OCI-LY1 (cell line): ENCODE data around the gene BTBD9.

Experiments used
- H2AFZ ChIP-seq: fragments of 200-600 bp; sonication (generic), shearing (Covaris generic); 2 replicates; pipeline ENCODE4 v1.6.0; 2014; ENCODE audit warnings: antibody characterized with exemption, mild to moderate bottlenecking, low read length
- H3F3A ChIP-seq: fragments of 200-600 bp; sonication (generic), shearing (Covaris generic); 2 replicates; pipeline ENCODE4 v1.6.0; 2014; ENCODE audit warnings: mild to moderate bottlenecking, antibody characterized with exemption, low read length, moderate library complexity; ENCODE audit not compliant: insufficient read depth
- H3K27ac ChIP-seq: fragments of 200-600 bp; sonication (generic); 2 replicates; pipeline ENCODE4 v1.5.1; 2014; ENCODE audit warnings: low read length, mixed run types, mild to moderate bottlenecking, low read depth; ENCODE audit not compliant: poor library complexity, severe bottlenecking
- H3K27me3 ChIP-seq: fragments of 200-600 bp; sonication (generic); 2 replicates; pipeline ENCODE4 v1.6.0; 2014; ENCODE audit warnings: antibody characterized with exemption, mild to moderate bottlenecking, low read length, moderate library complexity; ENCODE audit not compliant: insufficient read depth
- H3K36me3 ChIP-seq: fragments of 200-600 bp; sonication (generic); 2 replicates; pipeline ENCODE4 v1.6.1; 2014; ENCODE audit warnings: mild to moderate bottlenecking, antibody characterized with exemption, low read length, moderate library complexity, mixed read lengths; ENCODE audit not compliant: insufficient read depth
- H3K4me1 ChIP-seq: fragments of 200-600 bp; sonication (generic); 2 replicates; pipeline ENCODE4 v1.5.1; 2014; ENCODE audit warnings: mild to moderate bottlenecking, low read length, moderate library complexity; ENCODE audit not compliant: insufficient read depth, severe bottlenecking
- H3K4me2 ChIP-seq: fragments of 200-600 bp; sonication (generic), shearing (Covaris generic); 2 replicates; pipeline ENCODE4 v1.6.1; 2014; ENCODE audit warnings: low read length
- H3K4me3 ChIP-seq: fragments of 200-600 bp; sonication (generic); 2 replicates; pipeline ENCODE4 v1.5.1; 2014; ENCODE audit warnings: low read length, low read depth, mild to moderate bottlenecking, mixed read lengths; ENCODE audit not compliant: poor library complexity, severe bottlenecking
- H3K79me2 ChIP-seq: fragments of 200-600 bp; shearing (Covaris generic); 2 replicates; pipeline ENCODE4 v1.6.1; 2016; ENCODE audit warnings: mixed run types, low read length, mixed read lengths; ENCODE audit not compliant: insufficient read depth
- H3K9ac ChIP-seq: fragments of 200-600 bp; sonication (generic), shearing (Covaris generic); 2 replicates; pipeline ENCODE4 v1.6.1; 2014; ENCODE audit warnings: mild to moderate bottlenecking, low read length, mixed read lengths
- H3K9me2 ChIP-seq: fragments of 200-600 bp; sonication (generic), shearing (Covaris generic); 2 replicates; pipeline ENCODE4 v1.6.1; 2014; ENCODE audit warnings: low read depth, mild to moderate bottlenecking, low read length, mixed read lengths
- H3K9me3 ChIP-seq: fragments of 200-600 bp; shearing (Covaris generic); 2 replicates; pipeline ENCODE4 v1.6.1; 2014; ENCODE audit warnings: low read length, mixed read lengths
- H4K20me1 ChIP-seq: fragments of 200-600 bp; sonication (generic), shearing (Covaris generic); 2 replicates; pipeline ENCODE4 v1.6.0; 2016; ENCODE audit warnings: mild to moderate bottlenecking, low read length; ENCODE audit not compliant: insufficient read depth
- EZH2 ChIP-seq: fragments of 200-600 bp; sonication (generic), shearing (Covaris generic); IDR thresholded peaks from 2 replicates; pipeline ENCODE4 v1.8.0; 2017; ENCODE audit warnings: borderline replicate concordance, mixed run types, mild to moderate bottlenecking, antibody characterized with exemption, low read length, moderate library complexity, mixed read lengths
- TF ChIP-seq, protein P1 (sequence below): fragments of 200-600 bp; sonication (generic), shearing (Covaris generic); IDR thresholded peaks from 2 replicates; pipeline ENCODE4 v1.5.1; 2017; ENCODE audit warnings: mild to moderate bottlenecking, antibody characterized with exemption, low read length, moderate library complexity, mixed read lengths

Gene BTBD9

DNA sequence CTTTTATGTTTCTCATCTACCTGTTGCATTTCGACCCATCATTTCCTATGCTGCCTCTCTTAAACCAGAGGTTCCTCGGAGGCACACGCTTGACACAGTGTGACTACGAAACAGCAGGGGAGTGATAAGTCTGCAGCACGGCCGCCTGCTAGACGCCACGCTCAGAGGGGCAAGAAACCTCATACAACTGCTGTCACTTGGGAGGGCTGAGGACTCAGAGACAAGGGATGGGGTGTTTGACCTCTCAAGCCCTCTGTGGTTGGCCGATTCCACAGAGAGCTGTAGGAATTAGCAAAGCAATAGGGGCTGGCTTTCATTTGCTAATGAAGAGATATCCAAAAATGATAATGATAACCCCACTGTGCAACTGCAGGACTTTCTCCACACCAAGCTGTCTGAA, 447.7 kb downstream of the BTBD9 start:
- H3K27me3 ChIP-seq = no peaks in the 10 kb centered on the region
- no peaks in the 10 kb centered on the region for H4K20me1 ChIP-seq
- TF ChIP-seq EZH2 = no peak
- TF ChIP-seq, protein P1, sequence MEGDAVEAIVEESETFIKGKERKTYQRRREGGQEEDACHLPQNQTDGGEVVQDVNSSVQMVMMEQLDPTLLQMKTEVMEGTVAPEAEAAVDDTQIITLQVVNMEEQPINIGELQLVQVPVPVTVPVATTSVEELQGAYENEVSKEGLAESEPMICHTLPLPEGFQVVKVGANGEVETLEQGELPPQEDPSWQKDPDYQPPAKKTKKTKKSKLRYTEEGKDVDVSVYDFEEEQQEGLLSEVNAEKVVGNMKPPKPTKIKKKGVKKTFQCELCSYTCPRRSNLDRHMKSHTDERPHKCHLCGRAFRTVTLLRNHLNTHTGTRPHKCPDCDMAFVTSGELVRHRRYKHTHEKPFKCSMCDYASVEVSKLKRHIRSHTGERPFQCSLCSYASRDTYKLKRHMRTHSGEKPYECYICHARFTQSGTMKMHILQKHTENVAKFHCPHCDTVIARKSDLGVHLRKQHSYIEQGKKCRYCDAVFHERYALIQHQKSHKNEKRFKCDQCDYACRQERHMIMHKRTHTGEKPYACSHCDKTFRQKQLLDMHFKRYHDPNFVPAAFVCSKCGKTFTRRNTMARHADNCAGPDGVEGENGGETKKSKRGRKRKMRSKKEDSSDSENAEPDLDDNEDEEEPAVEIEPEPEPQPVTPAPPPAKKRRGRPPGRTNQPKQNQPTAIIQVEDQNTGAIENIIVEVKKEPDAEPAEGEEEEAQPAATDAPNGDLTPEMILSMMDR = no peak
- H3K27ac ChIP-seq = no peak overlapping the region
- H3K79me2 ChIP-seq = no peaks in the 10 kb centered on the region
- H3K4me3 ChIP-seq = no peak overlapping the region
- no peak overlapping the region for H2AFZ ChIP-seq
- H3F3A ChIP-seq = no peaks in the 10 kb centered on the region
- H3K9me2 ChIP-seq = no peaks in the 10 kb centered on the region
- H3K36me3 ChIP-seq = no peaks in the 10 kb centered on the region
- H3K9me3 ChIP-seq = no peaks in the 10 kb centered on the region
- no peak overlapping the region for H3K9ac ChIP-seq
- H3K4me1 ChIP-seq = no peaks in the 10 kb centered on the region
- H3K4me2 ChIP-seq = no peak overlapping the region

DNA sequence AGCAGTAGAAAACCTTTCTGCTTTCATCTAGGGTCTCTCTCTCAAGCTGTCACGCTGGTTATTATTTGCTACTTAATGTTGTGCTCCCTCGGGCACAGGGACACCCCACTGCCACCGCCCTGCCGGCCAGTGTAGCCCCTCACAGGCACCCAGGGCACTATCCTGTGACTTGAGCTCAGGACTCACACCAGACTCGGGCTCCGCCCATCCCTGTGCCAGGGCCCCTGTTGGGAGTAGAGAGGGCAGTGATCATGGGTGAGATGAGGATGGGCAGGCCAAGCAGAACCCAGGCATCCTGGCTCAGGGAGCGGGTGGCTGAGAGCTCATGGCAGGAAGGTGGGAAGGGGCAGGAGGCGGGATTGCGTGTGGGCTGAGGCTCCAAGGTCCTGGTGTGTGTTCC, 448.3 kb downstream of the BTBD9 start:
- TF ChIP-seq EZH2 = no peak
- TF ChIP-seq, protein P1 = no peak
- no peaks in the 10 kb centered on the region for H3F3A ChIP-seq
- no peak overlapping the region for H3K27ac ChIP-seq
- no peaks in the 10 kb centered on the region for H3K79me2 ChIP-seq
- no peak overlapping the region for H3K4me2 ChIP-seq
- H3K36me3 ChIP-seq = no peaks in the 10 kb centered on the region
- H3K9me3 ChIP-seq = no peaks in the 10 kb centered on the region
- H3K4me3 ChIP-seq = no peak overlapping the region
- no peaks in the 10 kb centered on the region for H4K20me1 ChIP-seq
- H3K27me3 ChIP-seq = no peaks in the 10 kb centered on the region
- H2AFZ ChIP-seq = no peak overlapping the region
- H3K4me1 ChIP-seq = no peaks in the 10 kb centered on the region
- H3K9me2 ChIP-seq = no peaks in the 10 kb centered on the region
- no peak overlapping the region for H3K9ac ChIP-seq

DNA sequence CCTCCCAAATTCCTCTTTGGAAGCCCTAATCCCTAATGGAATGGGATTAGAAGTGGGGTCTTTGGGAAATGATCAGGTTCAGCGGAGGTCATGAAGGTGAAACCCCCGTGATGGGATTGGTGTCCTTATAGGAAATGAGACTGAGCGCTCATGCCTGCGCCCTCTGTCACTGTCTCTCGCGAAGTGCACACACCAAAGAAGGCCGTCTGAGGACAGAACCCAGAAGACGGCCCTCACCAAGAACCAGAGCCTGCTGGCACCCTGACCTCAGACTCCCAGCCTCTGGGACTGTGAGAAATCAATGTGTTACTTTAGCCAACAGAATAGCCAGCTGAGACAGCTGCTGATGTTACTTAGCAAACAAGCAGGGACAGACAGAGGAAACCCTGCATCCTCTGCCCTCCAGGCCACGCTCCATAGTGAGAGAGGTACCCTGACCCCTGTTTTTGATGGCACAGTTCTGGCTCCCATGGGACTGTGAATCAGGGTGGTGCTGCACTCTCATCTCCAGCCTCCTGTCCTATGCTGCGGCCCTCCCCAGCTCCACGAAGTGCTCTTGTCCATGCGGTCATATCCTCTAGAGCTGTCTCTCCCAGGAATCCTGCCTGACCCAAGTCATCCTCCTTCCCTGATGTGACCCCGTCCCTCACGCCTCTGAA, 450.9 kb downstream of the BTBD9 start:
- Histone ChIP-seq H3K4me3 (no peak overlapping the region), H2AFZ (no peak overlapping the region), H3K36me3 (no peaks in the 10 kb centered on the region), H3K27ac (no peak overlapping the region), H3K27me3 (0 out of 2 replicates have a peak, but pooled peaks cover 4% of the 10 kb centered on the region), H3K4me1 (no peaks in the 10 kb centered on the region), H4K20me1 (no peaks in the 10 kb centered on the region), H3K9me2 (no peaks in the 10 kb centered on the region), H3K9ac (no peak overlapping the region), H3K79me2 (no peaks in the 10 kb centered on the region), H3K9me3 (no peaks in the 10 kb centered on the region), H3F3A (no peaks in the 10 kb centered on the region), H3K4me2 (no peak overlapping the region)
- TF ChIP-seq EZH2 = no peak
- TF ChIP-seq, protein P1 = no peak
